Measurements from ENCODE around the gene PARD3B.

Gene PARD3B

DNA sequence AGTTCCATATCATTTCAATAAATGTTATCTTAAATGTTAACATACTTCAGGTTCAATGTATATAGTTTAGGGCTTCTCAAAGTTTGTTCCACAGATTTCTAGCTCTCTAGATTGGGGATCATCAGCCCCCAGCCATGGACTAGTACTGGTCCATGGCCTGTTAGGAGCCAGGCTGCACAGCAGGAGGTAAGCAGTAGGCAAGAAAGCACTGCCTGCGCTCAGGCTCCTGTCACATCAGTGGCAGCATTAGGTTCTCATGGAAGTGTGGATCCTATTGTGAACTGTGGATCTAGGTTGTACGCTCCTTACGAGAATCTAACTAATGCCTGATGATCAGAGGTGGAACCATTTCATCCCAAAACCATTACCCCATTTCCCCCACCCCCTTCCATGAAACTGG is 531.1 kb downstream of the PARD3B start:
- DNase-seq (ENCODE audit: low read depth): no peak
- no peak for TF ChIP-seq CTCF (IDR thresholded peaks at IDR 0.05; ENCODE audit: low read length, missing control alignments)
- no peak overlapping the region for H3K4me3 ChIP-seq (replicated peaks; ENCODE audit: low read depth, low read length)

DNA sequence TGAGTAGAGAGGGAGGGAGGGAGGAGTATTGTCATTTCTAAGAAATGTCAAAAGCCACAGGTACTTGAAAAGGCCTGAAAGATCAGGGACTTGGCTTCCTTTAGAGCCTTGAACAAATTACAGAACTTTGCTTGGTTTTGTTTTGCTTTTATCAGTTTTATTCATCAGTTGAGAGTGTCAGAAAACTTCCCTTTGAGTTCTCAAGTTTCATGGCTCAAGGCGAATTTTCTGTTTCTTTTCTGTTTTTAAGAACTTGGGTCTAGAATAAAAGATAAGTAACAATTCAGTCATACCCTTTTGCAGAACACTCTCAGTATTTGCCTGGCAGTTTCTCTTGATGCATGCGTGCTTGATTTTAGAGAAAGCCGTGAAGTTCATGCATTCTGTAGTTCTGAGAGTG is 531.9 kb downstream of the PARD3B start:
- H3K4me3 ChIP-seq (replicated peaks; ENCODE audit: low read depth, low read length): no peak overlapping the region
- no peak for TF ChIP-seq CTCF (IDR thresholded peaks at IDR 0.05; ENCODE audit: low read length, missing control alignments)
- no peak for DNase-seq (ENCODE audit: low read depth)

DNA sequence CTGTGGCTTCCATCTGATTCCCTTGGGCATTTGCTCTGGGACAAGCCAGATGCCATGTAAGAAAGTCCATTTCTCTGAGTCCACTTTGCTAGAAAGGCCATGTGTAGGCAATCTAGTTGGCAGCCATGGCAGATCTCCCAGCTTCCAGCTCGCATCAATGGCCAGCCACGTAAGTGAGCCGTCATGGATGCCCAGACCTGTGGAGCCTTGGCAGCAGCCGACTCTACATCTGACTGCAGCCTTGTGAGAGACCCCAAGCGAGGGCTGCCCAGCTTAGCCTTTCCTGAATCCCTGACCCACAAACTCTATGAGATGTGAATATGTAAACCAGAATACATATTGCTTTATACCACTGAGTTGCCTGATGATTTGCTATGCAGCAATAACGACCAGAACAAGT is 533.5 kb downstream of the PARD3B start:
- DNase-seq (ENCODE audit: low read depth): no peak
- no peak overlapping the region for H3K4me3 ChIP-seq (replicated peaks; ENCODE audit: low read depth, low read length)
- no peak for TF ChIP-seq CTCF (IDR thresholded peaks at IDR 0.05; ENCODE audit: low read length, missing control alignments)

DNA sequence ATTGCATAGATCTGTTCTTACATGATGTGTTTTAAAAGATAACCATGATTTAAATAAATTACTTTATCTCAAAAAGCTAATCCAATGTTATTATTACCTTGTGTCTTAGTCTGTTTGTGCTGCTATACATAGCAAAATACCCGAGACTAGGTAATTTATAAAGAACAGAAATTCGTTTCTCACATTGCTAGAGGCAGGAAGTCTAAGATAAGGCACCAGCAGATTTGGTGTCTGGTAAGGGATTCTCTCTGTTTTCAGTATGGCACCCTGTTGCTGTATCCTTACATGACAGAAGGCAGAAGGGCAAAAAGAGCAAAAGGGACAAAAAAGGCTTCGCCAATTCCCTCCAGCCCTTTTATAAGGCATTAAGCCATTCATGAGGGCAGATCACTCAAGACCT is 533.9 kb downstream of the PARD3B start:
- no peak overlapping the region for H3K4me3 ChIP-seq (replicated peaks; ENCODE audit: low read depth, low read length)
- TF ChIP-seq CTCF (IDR thresholded peaks at IDR 0.05; ENCODE audit: low read length, missing control alignments): no peak
- DNase-seq (ENCODE audit: low read depth): no peak

- no peak overlapping the region for H3K4me3 ChIP-seq (replicated peaks; ENCODE audit: low read depth, low read length)
- no peak for DNase-seq (ENCODE audit: low read depth)
- TF ChIP-seq CTCF (IDR thresholded peaks at IDR 0.05; ENCODE audit: low read length, missing control alignments): no peak
Measured at GRCh38 chr2:205086662-205087061, 541.4 kb downstream of the PARD3B start.

- H3K4me3 ChIP-seq (replicated peaks; ENCODE audit: low read depth, low read length): no peak overlapping the region
- no peak for TF ChIP-seq CTCF (IDR thresholded peaks at IDR 0.05; ENCODE audit: low read length, missing control alignments)
- DNase-seq (ENCODE audit: low read depth): no peak
Measured at GRCh38 chr2:205087862-205088261, 542.6 kb downstream of the PARD3B start.

GRCh38 chr2:205089958-205090357 is 544.7 kb downstream of the PARD3B start:
- no peak overlapping the region for H3K4me3 ChIP-seq (replicated peaks; ENCODE audit: low read depth, low read length)
- TF ChIP-seq CTCF (IDR thresholded peaks at IDR 0.05; ENCODE audit: low read length, missing control alignments): no peak
- no peak for DNase-seq (ENCODE audit: low read depth)

All from fibroblast of pulmonary artery (primary cell).